H1 (cell line): ENCODE measurements around the gene COL28A1. TPM values are rescaled to one million over a fixed set of nuclear protein-coding genes. Genes with fewer than 3 reads are reported as not detected.

Experiments
- BRCA1 ChIP-seq: IDR thresholded peaks from 2 replicates; pipeline ENCODE4 v1.6.1; 2012; ENCODE audit warnings: low read depth, low read length, improper control_type of control experiment
- RNF2 ChIP-seq: fragments of 200-900, 300-1000 bp; sonication (generic); IDR thresholded peaks from 2 replicates; pipeline ENCODE4 v1.7.1; 2016; ENCODE audit warnings: borderline replicate concordance, low read depth, mild to moderate bottlenecking, antibody characterized with exemption, low read length; ENCODE audit not compliant: poor library complexity, severe bottlenecking; ENCODE audit errors: missing control alignments
- polyA plus RNA-seq, 7 experiments: library from polyadenylated mRNA; depleted of rRNA in 3 of 7; stranded (reverse) in 5 of 7; unstranded in 2 of 7; fragments of >200 nt in 5 of 7; fragments of 200-250 nt in 2 of 7; gene quantifications; 1 replicate in 5 of 7; 2 replicates in 1 of 7; 4 replicates in 1 of 7; pipeline versions ENCODE4 v1.2.1 to v1.2.3, GENCODE V29; 2011 to 2013; ENCODE audit warnings: missing spikeins in 2 of 7, mixed read lengths in 2 of 7
- total RNA-seq: library from RNA; stranded (reverse); fragmentation: NEBNext Ultra II Directional; extraction: Animal tissue kit (Norgen Biotek cat#: 25700); gene quantifications from 2 replicates; pipeline ENCODE4 v1.2.1, GENCODE V29; 2021

Gene COL28A1
- total and polyA plus RNA-seq, 2 of the 8 experiments (the other 6 are each of a cell fraction or from before 2014, with no cell fraction given) = 0.22 to 0.38 TPM

DNA sequence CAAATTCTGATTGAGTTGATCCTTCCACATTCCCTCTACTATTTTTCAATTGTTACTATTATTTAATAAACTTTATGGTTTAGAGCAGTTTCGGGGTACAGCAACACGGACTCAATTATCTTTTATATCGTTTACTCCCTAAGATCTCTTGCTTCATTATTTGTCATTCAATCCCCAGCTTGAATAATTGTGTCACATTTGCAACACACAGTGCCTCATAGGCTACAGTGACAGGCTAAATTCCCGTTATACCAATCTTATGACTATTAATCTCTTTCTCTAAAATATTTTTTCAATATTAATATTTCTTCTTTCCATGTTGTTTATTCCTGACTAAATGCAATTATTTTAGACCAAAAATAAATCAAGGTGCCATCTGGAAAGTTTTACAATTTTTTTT, 4.0 kb upstream of the COL28A1 start (continued):
- no peak for TF ChIP-seq RNF2
- no peak for TF ChIP-seq BRCA1
